ENCODE measurements around the gene C8B. TPM values are rescaled to one million over a fixed set of nuclear protein-coding genes. Genes with fewer than 3 reads are reported as not detected.

C8B gene
- total and polyA plus RNA-seq, 2 of the 13 experiments (the other 11 are each of a cell fraction or from before 2014, with no cell fraction given), result 8.4 to 11.3 TPM

GRCh38 chr1:56898005-56898373, 67.8 kb downstream of the C8B start (continued):
- no peak for TF ChIP-seq EED (CRISPR knock-in tag; IDR thresholded peaks at IDR 0.05)

GRCh38 chr1:56897150-56898004, 68.4 kb downstream of the C8B start:
- H3K9ac ChIP-seq (ENCODE audit: insufficient read depth, low read depth, low read length), result no peak overlapping the region
- TF ChIP-seq ZNF225 (CRISPR knock-in tag; IDR thresholded peaks at IDR 0.05), result no peak
- no peak for TF ChIP-seq CREB1 (IDR thresholded peaks at IDR 0.05)
- 0 out of 2 replicates have a peak, but pooled peaks have one; percentile 7 for TF ChIP-seq CREB1 (CRISPR knock-in tag; IDR thresholded peaks at IDR 0.05)
- H3K4me2 ChIP-seq (ENCODE audit: low read depth, low read length), result no peak overlapping the region
- ChIA-PET CTCF (ENCODE audit: low intra/inter-chr PET ratio, low total read pairs) (no interaction called here), POLR2A (no interaction called here)
- ATAC-seq (no peak), DNase-seq (ENCODE audit: low spot score) (no peak), FAIRE-seq (no peak)
- H3K36me3 ChIP-seq (replicated peaks in 1 of 2; ENCODE audit: control insufficient read depth in 1 of 2, insufficient read depth in 2 of 2, low read length in 2 of 2), result no peaks in the 10 kb centered on the region; a peak in 1 of 5 replicates
- in situ Hi-C loops (cut with HindIII; ENCODE audit: extremely low pct_ligation_motif_present, low pct_unique_long_range_greater_than_20kb) (no loop called here), intact Hi-C loops (cut with micrococcal nuclease; ENCODE audit: unreplicated experiment) (no loop called here)
- WGBS (ENCODE audit: low lambda C conversion rate), result 94% methylated on average over 6 of the region's 6 CpGs
- no peaks in the 10 kb centered on the region for H3K79me2 ChIP-seq (ENCODE audit: insufficient read depth, low read length)
- no TSS peak for BruUV-seq (replicated peaks)
- H2AFZ ChIP-seq (ENCODE audit: low read length), result no peak overlapping the region
- H3K27ac ChIP-seq (ENCODE audit: extremely low read length, insufficient read depth, low read length), result no peak overlapping the region
- H3K9me3 ChIP-seq (ENCODE audit: low read length), result no peaks in the 10 kb centered on the region
- H3K4me1 ChIP-seq (ENCODE audit: insufficient read depth, low read length), result peaks cover 60% of the 10 kb centered on the region
- H3K27me3 ChIP-seq (ENCODE audit: control insufficient read depth in 1 of 2, insufficient read depth in 2 of 2, low read length in 2 of 2), result no peaks in the 10 kb centered on the region
- H4K20me1 ChIP-seq (ENCODE audit: insufficient read depth, low read length), result no peaks in the 10 kb centered on the region
- H3K4me3 ChIP-seq (replicated peaks in 1 of 3; ENCODE audit: insufficient read depth in 1 of 3, low read depth in 2 of 3, low read length in 3 of 3), result no peak overlapping the region

DNA sequence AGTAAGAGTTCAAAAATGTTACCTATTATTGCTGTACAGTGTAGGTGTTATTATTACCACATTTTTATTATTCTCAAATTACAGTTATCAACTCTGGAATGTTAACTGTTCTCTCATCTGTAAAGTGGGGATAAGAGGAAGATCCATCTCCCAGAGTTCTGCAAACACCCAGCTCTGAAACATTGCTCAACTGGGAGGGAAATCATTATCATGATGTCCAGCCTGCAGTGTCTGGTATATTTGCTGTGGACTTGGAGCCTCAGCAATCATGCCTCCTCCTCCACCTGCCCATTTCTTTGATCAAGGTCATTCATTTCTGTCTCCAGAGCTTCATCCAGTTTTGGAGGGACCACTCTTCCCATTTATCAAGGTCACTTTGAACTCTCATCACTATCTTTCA, 71.8 kb downstream of the C8B start:
- POLR2A ChIA-PET, result interaction anchor here (1.9 kb wide), 1 partner anchor 39 kb away, joined by 4 read pairs; the partner anchor contains the start of gene C8A
- Histone ChIP-seq H3K4me1 (ENCODE audit: insufficient read depth, low read length) (peaks cover 59% of the 10 kb centered on the region), H4K20me1 (ENCODE audit: insufficient read depth, low read length) (no peaks in the 10 kb centered on the region), H3K27me3 (ENCODE audit: control insufficient read depth in 1 of 2, insufficient read depth in 2 of 2, low read length in 2 of 2) (no peaks in the 10 kb centered on the region), H3K27ac (ENCODE audit: extremely low read length, insufficient read depth, low read length) (no peak overlapping the region), H3K79me2 (ENCODE audit: insufficient read depth, low read length) (no peaks in the 10 kb centered on the region), H3K36me3 (replicated peaks in 1 of 2; ENCODE audit: control insufficient read depth in 1 of 2, insufficient read depth in 2 of 2, low read length in 2 of 2) (no peaks in the 10 kb centered on the region), H2AFZ (ENCODE audit: low read length) (no peak overlapping the region), H3K4me2 (ENCODE audit: low read depth, low read length) (no peak overlapping the region), H3K9me3 (ENCODE audit: low read length) (no peaks in the 10 kb centered on the region), H3K9ac (ENCODE audit: insufficient read depth, low read depth, low read length) (no peak overlapping the region), H3K4me3 (replicated peaks in 1 of 3; ENCODE audit: insufficient read depth in 1 of 3, low read depth in 2 of 3, low read length in 3 of 3) (no peak overlapping the region)
- DNase-seq (ENCODE audit: low spot score), result no peak
- ATAC-seq, result no peak
- intact Hi-C loops (cut with micrococcal nuclease; ENCODE audit: unreplicated experiment) (no loop called here), in situ Hi-C loops (cut with HindIII; ENCODE audit: extremely low pct_ligation_motif_present, low pct_unique_long_range_greater_than_20kb) (no loop called here)
- CTCF ChIA-PET (ENCODE audit: low intra/inter-chr PET ratio, low total read pairs), result no interaction called here
- TF ChIP-seq ZNF629 (CRISPR knock-in tag; conservative IDR thresholded peaks at IDR 0.05), result peak; percentile 62; the same call in 1 of the 2 replicates
- TF ChIP-seq, protein P1, sequence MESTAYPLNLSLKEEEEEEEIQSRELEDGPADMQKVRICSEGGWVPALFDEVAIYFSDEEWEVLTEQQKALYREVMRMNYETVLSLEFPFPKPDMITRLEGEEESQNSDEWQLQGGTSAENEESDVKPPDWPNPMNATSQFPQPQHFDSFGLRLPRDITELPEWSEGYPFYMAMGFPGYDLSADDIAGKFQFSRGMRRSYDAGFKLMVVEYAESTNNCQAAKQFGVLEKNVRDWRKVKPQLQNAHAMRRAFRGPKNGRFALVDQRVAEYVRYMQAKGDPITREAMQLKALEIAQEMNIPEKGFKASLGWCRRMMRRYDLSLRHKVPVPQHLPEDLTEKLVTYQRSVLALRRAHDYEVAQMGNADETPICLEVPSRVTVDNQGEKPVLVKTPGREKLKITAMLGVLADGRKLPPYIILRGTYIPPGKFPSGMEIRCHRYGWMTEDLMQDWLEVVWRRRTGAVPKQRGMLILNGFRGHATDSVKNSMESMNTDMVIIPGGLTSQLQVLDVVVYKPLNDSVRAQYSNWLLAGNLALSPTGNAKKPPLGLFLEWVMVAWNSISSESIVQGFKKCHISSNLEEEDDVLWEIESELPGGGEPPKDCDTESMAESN (CRISPR knock-in tag; conservative IDR thresholded peaks at IDR 0.05), result no peak
- no peak for TF ChIP-seq KDM3A (CRISPR knock-in tag; IDR thresholded peaks at IDR 0.05; ENCODE audit: low read depth)
- TF ChIP-seq ZNF251 (CRISPR knock-in tag; IDR thresholded peaks at IDR 0.05), result no peak
- peak; percentile 16; the same call in 1 of the 2 replicates for TF ChIP-seq CEBPB (IDR thresholded peaks at IDR 0.05; ENCODE audit: borderline replicate concordance, low read depth, low read length)
- BruUV-seq (replicated peaks), result no TSS peak
- FAIRE-seq, result no peak

All from HepG2 (cell line).